PC-3 (cell line): ENCODE measurements around the gene MS4A18. TPM values are rescaled to one million over a fixed set of nuclear protein-coding genes. Genes with fewer than 3 reads are reported as not detected.
A peak's percentile ranks its signal among the peaks of the same experiment; 100 is the strongest.

Experiments
- ATAC-seq: fragments of 200-7000 bp; cut with Tn5 transposase; 2 replicates; pipeline ENCODE4 v1.9.1; 2020; ENCODE audit warnings: mild to moderate bottlenecking, moderate library complexity
- BruUV-seq: library from RNA; stranded (reverse); fragments of 400-500 nt; replicated peaks from 2 replicates; lab custom pipeline; 2021; lab: Mats Ljungman, UMichigan
- CTCF ChIA-PET: fragments of 300-600 bp; sonication (Branson Sonifier 250); formaldehyde crosslinking; loops from one replicate; lab custom pipeline; 2022; ENCODE audit warnings: antibody characterized with exemption; lab: Charles Lee
- POLR2A ChIA-PET: fragments of 300-600 bp; sonication (Branson Sonifier 250); formaldehyde crosslinking; loops from one replicate; lab custom pipeline; 2022; ENCODE audit warnings: antibody characterized with exemption; ENCODE audit not compliant: unreplicated experiment; lab: Charles Lee
- DNase-seq: peaks from one replicate; pipeline ENCODE4 v3.0.0-alpha.2; 2015
- H2AFZ ChIP-seq: fragments of 300-600 bp; sonication (generic); 2 replicates; pipeline ENCODE4 v1.6.0; 2016; ENCODE audit warnings: antibody characterized with exemption, low read length
- H3F3A ChIP-seq: fragments of 300-600 bp; sonication (generic); one replicate; pipeline ENCODE4 v1.6.0; 2017; ENCODE audit warnings: antibody characterized with exemption, low read length, control low read depth, mild to moderate bottlenecking; ENCODE audit not compliant: unreplicated experiment
- H3K27ac ChIP-seq: fragments of 300-600 bp; sonication (generic); 2 replicates; pipeline ENCODE4 v1.5.1; 2016; ENCODE audit warnings: mild to moderate bottlenecking, low read length
- H3K27me3 ChIP-seq: fragments of 300-600 bp; sonication (generic); 2 replicates; pipeline ENCODE4 v1.6.1; 2016; ENCODE audit warnings: low read length, mixed read lengths
- H3K36me3 ChIP-seq: fragments of 300-600 bp; sonication (generic); 2 replicates; pipeline ENCODE4 v1.6.1; 2016; ENCODE audit warnings: low read depth, mixed run types, low read length, mixed read lengths
- H3K4me1 ChIP-seq: fragments of 300-600 bp; sonication (generic); 2 replicates; pipeline ENCODE4 v1.5.1; 2016; ENCODE audit warnings: low read length; ENCODE audit not compliant: insufficient read depth
- H3K4me2 ChIP-seq: fragments of 300-600 bp; sonication (generic); 2 replicates; pipeline ENCODE4 v1.6.0; 2016; ENCODE audit warnings: low read length
- H3K4me3 ChIP-seq: fragments of 300-600 bp; sonication (generic); 2 replicates; pipeline ENCODE4 v1.5.1; 2016; ENCODE audit warnings: mild to moderate bottlenecking, low read length, mixed read lengths
- H3K79me2 ChIP-seq: fragments of 300-600 bp; sonication (generic); 2 replicates; pipeline ENCODE4 v1.6.1; 2017; ENCODE audit warnings: low read length, mixed read lengths
- H3K9ac ChIP-seq: fragments of 300-600 bp; sonication (generic); 2 replicates; pipeline ENCODE4 v1.6.0; 2016; ENCODE audit warnings: mild to moderate bottlenecking, low read length
- H3K9me2 ChIP-seq: fragments of 300-600 bp; sonication (generic); replicated peaks from 2 replicates; pipeline ENCODE4 v1.6.1; 2016; ENCODE audit warnings: mixed run types, low read length, mixed read lengths
- H3K9me3 ChIP-seq: fragments of 300-600 bp; sonication (generic); 2 replicates; pipeline ENCODE4 v1.6.1; 2016; ENCODE audit warnings: low read length, mixed read lengths
- H4K20me1 ChIP-seq: fragments of 300-600 bp; sonication (generic); 2 replicates; pipeline ENCODE4 v1.6.1; 2016; ENCODE audit warnings: low read length, mixed read lengths
- EZH2 ChIP-seq: fragments of 300-600 bp; sonication (generic); IDR thresholded peaks from one replicate; pipeline ENCODE4 v1.6.1; 2017; ENCODE audit warnings: antibody characterized with exemption, mild to moderate bottlenecking, low read length; ENCODE audit not compliant: unreplicated experiment
- EZH2phosphoT487 ChIP-seq: fragments of 300-600 bp; sonication (generic); IDR thresholded peaks from 2 replicates; pipeline ENCODE4 v1.6.1; 2018; ENCODE audit warnings: mild to moderate bottlenecking, antibody characterized with exemption, low read length, borderline replicate concordance
- intact Hi-C: fragments of 100-400 bp; cut with micrococcal nuclease; formaldehyde crosslinking; loops from 2 replicates; pipeline ENCODE4 v1.9.0; 2023
- total RNA-seq: library from RNA; depleted of rRNA; stranded (reverse); fragments of >200 nt; gene quantifications from 2 replicates; pipeline ENCODE4 v1.2.3, GENCODE V29; 2014
- TF ChIP-seq, protein P1 (sequence below): fragments of 300-600 bp; sonication (generic); conservative IDR thresholded peaks from 2 replicates; pipeline ENCODE4 v1.5.1; 2017; ENCODE audit warnings: antibody characterized with exemption, low read depth, mild to moderate bottlenecking, low read length

MS4A18 gene
- total RNA-seq, 1 experiment from 2014 or later: not detected

DNA sequence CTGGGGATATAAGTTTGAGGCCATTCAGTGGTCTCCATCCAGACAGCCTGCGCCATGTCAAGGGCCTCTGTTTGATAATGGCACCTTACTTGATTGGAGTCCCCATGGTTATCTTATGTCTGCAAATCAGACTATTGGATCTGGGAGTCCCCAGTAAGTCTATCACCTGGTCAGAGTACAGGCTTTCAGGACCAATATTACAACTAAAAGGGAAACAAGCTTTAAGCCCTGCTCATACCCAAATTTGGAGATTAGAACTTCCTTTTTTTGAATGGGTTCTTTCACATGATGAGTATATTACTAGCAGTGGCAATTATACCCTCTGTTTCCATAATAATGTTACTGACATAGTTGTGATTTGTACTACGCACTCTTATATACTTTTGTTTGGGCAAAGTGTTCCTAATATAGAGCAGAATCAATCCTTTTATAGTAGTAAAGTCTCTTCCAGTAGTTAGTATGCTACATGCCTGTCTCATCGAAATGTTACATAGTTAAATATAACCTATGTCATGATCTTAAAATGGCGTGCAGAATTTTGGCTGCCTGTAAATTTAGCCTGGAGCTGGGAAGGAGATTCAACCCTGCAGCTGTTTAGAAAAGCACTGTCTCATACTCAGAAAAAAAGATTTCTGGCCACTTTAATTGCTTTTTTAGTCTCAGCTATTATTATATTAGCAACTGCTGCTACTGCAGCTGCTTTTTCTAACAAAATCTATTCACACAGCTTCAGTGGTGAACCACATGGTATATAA lies 37.1 kb downstream of the MS4A18 start:
- BruUV-seq: no TSS peak
- H3K27me3 ChIP-seq: peaks cover 56% of the 10 kb centered on the region
- H3K4me3 ChIP-seq: no peak overlapping the region
- intact Hi-C loops: loop anchor here (5.0 kb wide), 1 partner anchor 494 kb away; no protein-coding TSS in a partner anchor
- TF ChIP-seq EZH2 (no peak), EZH2phosphoT487 (no peak)
- TF ChIP-seq, protein P1, sequence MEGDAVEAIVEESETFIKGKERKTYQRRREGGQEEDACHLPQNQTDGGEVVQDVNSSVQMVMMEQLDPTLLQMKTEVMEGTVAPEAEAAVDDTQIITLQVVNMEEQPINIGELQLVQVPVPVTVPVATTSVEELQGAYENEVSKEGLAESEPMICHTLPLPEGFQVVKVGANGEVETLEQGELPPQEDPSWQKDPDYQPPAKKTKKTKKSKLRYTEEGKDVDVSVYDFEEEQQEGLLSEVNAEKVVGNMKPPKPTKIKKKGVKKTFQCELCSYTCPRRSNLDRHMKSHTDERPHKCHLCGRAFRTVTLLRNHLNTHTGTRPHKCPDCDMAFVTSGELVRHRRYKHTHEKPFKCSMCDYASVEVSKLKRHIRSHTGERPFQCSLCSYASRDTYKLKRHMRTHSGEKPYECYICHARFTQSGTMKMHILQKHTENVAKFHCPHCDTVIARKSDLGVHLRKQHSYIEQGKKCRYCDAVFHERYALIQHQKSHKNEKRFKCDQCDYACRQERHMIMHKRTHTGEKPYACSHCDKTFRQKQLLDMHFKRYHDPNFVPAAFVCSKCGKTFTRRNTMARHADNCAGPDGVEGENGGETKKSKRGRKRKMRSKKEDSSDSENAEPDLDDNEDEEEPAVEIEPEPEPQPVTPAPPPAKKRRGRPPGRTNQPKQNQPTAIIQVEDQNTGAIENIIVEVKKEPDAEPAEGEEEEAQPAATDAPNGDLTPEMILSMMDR: no peak
- H3K4me2 ChIP-seq: no peak overlapping the region
- DNase-seq (no peak), ATAC-seq (no peak)
- ChIA-PET CTCF (no interaction called here), POLR2A (no interaction called here)
- no peak overlapping the region for H3K27ac ChIP-seq
- no peak overlapping the region for H3K9ac ChIP-seq
- no peaks in the 10 kb centered on the region for H4K20me1 ChIP-seq
- H2AFZ ChIP-seq: no peak overlapping the region
- peaks cover 10% of the 10 kb centered on the region for H3K4me1 ChIP-seq
- no peaks in the 10 kb centered on the region for H3K9me3 ChIP-seq
- H3K79me2 ChIP-seq: no peaks in the 10 kb centered on the region
- H3F3A ChIP-seq: no peaks in the 10 kb centered on the region
- no peaks in the 10 kb centered on the region for H3K36me3 ChIP-seq
- H3K9me2 ChIP-seq: no peaks in the 10 kb centered on the region

DNA sequence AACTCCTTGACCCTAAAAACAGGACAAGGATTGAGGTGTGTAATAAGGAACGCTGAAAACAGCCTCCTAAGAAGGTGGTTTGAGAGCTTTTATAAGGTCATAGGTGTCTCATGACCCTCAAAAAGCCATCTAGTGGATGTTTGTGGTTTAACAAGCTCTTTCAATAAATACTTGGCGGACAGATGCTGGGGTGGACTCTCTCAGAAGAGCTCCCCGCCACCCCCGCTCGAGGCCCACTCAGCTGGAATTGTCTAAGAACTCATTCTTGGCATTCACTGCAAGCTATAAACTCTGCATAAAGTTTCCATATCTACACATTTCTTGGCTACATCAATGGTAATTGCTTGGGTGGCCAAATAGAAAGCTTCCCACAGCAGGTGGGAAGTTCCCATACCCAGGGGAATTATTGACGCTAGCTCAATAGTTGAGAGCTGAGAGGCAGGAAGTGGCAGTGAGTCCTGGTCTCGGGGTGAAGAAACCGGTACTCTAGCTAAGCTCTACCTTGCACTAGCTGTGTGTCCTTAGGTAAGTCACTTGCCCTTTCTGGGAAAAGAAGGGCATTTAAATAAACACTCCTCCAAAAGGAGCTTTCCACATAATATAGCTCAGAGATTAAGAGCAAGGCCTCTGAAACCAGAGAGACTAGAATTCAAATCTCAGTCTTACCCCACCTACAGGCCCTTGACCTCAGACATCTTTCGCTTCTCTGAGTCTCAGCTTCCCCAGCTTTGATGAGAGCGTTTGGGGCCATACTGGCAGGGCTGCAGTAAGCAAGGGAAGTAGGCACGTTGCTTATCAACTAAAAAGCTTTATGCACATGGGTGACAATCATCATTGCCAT lies 38.6 kb downstream of the MS4A18 start:
- peaks cover 44% of the 10 kb centered on the region for H3K27me3 ChIP-seq
- no peak overlapping the region for H3K4me3 ChIP-seq
- CTCF ChIA-PET: interaction anchor here (0.5 to 1.3 kb wide), 5 partner anchors 9 to 65 kb away, joined by 3 to 7 read pairs (median 4); no protein-coding TSS in a partner anchor
- no peak overlapping the region for H3K9ac ChIP-seq
- no peaks in the 10 kb centered on the region for H3K9me3 ChIP-seq
- H3K4me1 ChIP-seq: peaks cover 10% of the 10 kb centered on the region
- DNase-seq: peak; percentile 51
- no peak for ATAC-seq
- intact Hi-C loops: loop anchor here (5.0 kb wide), 1 partner anchor 496 kb away; no protein-coding TSS in a partner anchor
- TF ChIP-seq, protein P1: peak; percentile 61
- TF ChIP-seq EZH2 (no peak), EZH2phosphoT487 (no peak)
- POLR2A ChIA-PET: no interaction called here
- H3K4me2 ChIP-seq: no peak overlapping the region
- H3K9me2 ChIP-seq: no peaks in the 10 kb centered on the region
- no peaks in the 10 kb centered on the region for H3K79me2 ChIP-seq
- no peaks in the 10 kb centered on the region for H3F3A ChIP-seq
- H3K27ac ChIP-seq: no peak overlapping the region
- no TSS peak for BruUV-seq
- no peaks in the 10 kb centered on the region for H3K36me3 ChIP-seq
- H2AFZ ChIP-seq: no peak overlapping the region
- no peaks in the 10 kb centered on the region for H4K20me1 ChIP-seq
